Fibroblast of the aortic adventitia (primary cell): ENCODE results near the gene ZNF664. TPM values are rescaled to one million over a fixed set of nuclear protein-coding genes. Genes with fewer than 3 reads are reported as not detected.
A peak's percentile ranks its signal among the peaks of the same experiment; 100 is the strongest.

ENCODE experiments used
- DNase-seq: peaks from one replicate; pipeline ENCODE4 v3.0.0-alpha.2; 2010; ENCODE audit warnings: low read depth
- H3K4me3 ChIP-seq: 2 replicates; pipeline ENCODE4 v1.5.1; 2011; ENCODE audit warnings: low read depth, mild to moderate bottlenecking, control low read depth, low read length, moderate library complexity
- total RNA-seq: library from RNA; depleted of rRNA; stranded (reverse); fragments of >200 nt; gene quantifications from 2 replicates; pipeline ENCODE4 v1.2.3, GENCODE V29; 2012; ENCODE audit warnings: low replicate concordance
- TF ChIP-seq, protein P1 (sequence below): IDR thresholded peaks from 2 replicates; pipeline ENCODE4 v1.5.1; 2011; ENCODE audit warnings: mild to moderate bottlenecking, low read length, control low read depth, inconsistent platforms; ENCODE audit not compliant: insufficient read depth

ZNF664 gene
- total RNA-seq, 1 donor = 73.3 TPM

DNA sequence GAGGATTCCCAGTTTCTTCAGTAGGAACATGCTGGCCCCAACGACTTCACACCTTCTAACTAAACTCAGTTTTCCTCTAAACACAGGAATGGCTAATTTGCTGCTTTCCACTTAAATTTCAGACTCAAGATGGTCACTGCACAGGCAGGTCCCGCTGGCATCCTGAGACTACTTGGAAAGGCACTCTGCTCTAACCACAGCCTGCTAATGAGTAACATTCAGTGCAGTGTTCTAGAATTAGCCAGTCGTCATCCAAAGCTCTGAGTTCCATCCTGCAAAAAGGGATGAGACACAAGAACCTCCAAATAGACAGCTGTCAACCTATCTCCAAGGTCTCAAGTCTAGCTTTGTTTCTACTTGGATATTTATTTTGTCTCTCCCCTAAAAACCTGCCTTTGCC lies 6.4 kb upstream of the ZNF664 start:
- DNase-seq = peak; percentile 40
- H3K4me3 ChIP-seq = no peak overlapping the region
- TF ChIP-seq, protein P1, sequence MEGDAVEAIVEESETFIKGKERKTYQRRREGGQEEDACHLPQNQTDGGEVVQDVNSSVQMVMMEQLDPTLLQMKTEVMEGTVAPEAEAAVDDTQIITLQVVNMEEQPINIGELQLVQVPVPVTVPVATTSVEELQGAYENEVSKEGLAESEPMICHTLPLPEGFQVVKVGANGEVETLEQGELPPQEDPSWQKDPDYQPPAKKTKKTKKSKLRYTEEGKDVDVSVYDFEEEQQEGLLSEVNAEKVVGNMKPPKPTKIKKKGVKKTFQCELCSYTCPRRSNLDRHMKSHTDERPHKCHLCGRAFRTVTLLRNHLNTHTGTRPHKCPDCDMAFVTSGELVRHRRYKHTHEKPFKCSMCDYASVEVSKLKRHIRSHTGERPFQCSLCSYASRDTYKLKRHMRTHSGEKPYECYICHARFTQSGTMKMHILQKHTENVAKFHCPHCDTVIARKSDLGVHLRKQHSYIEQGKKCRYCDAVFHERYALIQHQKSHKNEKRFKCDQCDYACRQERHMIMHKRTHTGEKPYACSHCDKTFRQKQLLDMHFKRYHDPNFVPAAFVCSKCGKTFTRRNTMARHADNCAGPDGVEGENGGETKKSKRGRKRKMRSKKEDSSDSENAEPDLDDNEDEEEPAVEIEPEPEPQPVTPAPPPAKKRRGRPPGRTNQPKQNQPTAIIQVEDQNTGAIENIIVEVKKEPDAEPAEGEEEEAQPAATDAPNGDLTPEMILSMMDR = no peak

DNA sequence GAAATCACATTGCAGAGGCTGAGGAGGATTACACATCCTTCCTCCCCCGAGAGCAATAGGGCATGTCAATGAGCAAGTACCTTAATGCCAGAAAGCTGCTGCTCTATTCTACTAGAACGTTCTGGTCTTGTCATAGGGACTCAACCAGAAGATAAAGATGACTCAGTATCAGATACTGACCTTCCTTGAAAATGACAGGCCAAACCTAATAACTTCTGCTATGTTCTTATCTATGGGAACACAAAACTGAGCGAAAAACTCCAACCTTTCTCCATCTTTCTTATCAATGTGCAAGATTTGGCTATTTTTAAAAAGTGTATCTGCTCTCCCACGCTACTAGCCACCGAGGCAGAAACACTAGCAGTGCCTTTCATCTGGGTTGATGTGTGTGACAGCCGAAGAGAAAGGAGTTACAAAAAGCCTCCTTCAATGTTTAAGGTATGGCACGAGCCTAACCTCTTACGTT lies 5.9 kb upstream of the ZNF664 start:
- TF ChIP-seq, protein P1 = no peak
- H3K4me3 ChIP-seq = no peak overlapping the region
- no peak for DNase-seq

DNA sequence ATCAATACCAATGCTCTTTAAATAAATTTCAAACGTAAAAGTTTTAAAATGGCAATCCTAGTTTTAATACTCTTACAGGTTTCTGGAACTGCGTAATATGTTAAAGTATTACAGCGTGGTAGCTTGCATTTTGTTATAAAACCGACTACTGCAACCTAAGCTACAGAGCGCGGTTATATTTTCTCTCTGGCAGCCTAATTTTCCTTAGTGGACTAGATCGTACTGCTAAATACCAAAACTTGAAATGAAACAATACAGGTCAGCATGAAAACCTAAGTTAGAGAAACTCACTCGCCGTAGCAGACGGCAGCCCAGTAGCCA lies 1.6 kb upstream of the ZNF664 start:
- TF ChIP-seq, protein P1 = no peak
- DNase-seq = peak; percentile 60

DNA sequence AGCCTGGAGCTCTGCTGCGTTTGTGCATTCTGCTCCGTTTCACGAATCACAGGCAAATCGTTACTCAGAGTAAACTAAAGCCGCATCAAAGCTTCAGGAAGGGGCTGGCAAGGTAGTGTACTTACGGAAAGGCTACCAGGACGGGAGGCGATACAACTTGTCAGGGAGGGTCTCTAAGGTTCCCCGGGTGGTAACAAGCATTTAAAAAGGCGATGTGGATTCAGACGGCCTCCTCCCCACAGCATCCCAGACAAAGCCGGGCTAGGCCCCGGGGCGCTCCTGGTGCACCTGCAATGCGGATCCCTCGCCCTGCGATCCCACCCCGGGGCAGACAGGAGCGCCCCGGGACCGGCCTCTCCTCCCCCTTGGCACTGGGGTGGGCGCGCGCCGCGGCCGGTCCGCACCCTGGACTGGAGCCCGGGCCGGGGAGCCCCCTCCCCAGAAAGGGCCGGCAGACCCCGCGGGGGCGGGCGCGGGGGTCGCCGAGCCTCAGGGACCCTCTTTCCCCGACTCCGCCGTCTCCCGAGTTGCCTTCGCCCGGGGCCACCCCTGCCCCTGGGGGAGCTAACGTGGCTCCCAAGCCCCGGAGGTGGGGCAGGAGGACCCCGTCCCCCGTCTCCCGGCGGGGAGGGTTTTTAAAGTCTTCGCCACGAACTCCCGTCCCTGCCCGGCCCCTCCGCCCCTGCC lies 1.1 kb upstream of the ZNF664 start:
- peak overlapping the region; percentile 80 for H3K4me3 ChIP-seq
- no peak for DNase-seq
- TF ChIP-seq, protein P1 = no peak

More for the DNA sequence above, 1.6 kb upstream of the ZNF664 start:
- peak overlapping the region; percentile 80 for H3K4me3 ChIP-seq

DNA sequence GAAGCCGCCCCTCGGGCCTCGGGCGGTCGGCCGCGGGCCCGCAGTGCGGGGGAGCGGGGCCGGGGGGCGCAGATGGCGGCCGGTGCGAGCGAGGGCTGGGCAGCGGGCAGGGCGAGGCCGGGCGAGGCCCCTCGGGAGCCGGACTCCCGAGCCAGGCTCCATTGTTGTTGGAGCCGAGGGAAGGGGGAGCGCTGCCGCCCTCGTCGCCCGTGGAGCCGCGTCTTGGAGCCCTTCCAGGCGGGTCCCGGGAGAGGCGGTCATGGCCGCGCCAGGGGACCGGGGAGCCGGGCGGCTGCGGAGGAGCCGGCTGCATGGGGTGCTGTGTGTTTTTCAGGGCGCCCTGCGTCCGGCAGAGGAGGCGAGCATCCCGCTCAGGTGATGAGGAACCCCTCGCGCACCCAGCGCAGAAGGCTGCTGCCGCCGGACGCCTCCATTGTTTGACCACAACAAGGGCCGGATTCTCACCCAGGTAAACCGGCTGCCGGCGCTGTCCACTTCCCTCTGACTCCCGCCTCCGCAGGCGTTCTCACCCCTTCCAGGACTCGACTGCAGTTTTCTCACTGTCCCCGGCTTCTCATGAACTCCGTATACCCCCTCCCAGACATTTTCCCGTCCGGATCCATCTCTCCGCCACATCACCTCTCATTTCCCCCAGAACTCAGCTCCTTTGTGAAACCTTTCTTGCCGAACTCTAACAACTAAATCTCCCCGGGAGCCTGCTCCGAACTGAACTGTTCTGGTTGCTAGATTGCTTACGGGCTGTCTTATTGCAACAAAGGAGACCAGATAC lies 732 bp downstream of the ZNF664 start:
- peak overlapping the region; percentile 77 for H3K4me3 ChIP-seq
- TF ChIP-seq, protein P1 = no peak
- DNase-seq = no peak

DNA sequence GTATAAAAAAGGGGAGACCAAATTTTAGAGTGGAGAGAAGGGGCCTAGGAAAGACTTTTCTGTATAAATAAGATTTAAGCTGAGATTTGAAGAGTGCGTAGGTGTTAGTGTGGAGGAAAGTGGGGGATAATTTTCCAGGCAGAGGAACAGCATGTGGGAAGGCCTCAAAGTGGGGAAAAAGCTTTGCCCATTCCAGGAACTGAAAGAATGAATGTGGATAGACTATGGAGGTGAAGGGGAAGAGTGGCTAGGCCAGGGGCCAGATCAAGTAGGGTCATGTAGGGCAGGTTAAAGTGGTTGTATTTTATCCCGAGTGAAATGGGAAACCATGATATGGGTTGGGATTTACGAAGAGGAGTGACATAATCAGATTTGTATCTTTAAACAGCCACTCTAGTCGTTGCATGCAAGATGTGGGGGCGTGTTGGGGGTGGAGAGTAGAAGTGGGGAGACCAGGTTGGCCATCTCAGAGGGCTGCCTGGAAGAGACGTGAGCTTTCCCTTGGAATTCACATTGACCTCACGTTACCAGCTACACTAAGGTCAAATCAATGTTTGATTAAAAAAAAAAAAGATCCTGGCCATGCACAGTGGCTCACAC lies 3.3 kb downstream of the ZNF664 start:
- no peak overlapping the region for H3K4me3 ChIP-seq
- TF ChIP-seq, protein P1 = no peak
- DNase-seq = no peak
